Suppressor macrophage (primary cell): ENCODE measurements around the gene POLR1F.
"Not testable (repeated sequence)": the region's sequence is repeated elsewhere in the genome, so short reads cannot be mapped to it uniquely, and the experiment has no call there.

Experiments
- DNase-seq, 4 experiments: peaks; one replicate each; pipeline ENCODE4 v3.0.0-alpha.2; 2020 to 2022
- total RNA-seq, 17 experiments: gene quantifications; one replicate each; lab custom pipeline; 2026; ENCODE audit warnings: mixed read lengths in 6 of 17, inconsistent platforms in 3 of 17; lab: John Stamatoyannopoulos, UW

The POLR1F gene, protein sequence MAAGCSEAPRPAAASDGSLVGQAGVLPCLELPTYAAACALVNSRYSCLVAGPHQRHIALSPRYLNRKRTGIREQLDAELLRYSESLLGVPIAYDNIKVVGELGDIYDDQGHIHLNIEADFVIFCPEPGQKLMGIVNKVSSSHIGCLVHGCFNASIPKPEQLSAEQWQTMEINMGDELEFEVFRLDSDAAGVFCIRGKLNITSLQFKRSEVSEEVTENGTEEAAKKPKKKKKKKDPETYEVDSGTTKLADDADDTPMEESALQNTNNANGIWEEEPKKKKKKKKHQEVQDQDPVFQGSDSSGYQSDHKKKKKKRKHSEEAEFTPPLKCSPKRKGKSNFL
- total RNA-seq = 14.4 to 66.9 (median 35.6) reads per million in 17 experiments

DNA sequence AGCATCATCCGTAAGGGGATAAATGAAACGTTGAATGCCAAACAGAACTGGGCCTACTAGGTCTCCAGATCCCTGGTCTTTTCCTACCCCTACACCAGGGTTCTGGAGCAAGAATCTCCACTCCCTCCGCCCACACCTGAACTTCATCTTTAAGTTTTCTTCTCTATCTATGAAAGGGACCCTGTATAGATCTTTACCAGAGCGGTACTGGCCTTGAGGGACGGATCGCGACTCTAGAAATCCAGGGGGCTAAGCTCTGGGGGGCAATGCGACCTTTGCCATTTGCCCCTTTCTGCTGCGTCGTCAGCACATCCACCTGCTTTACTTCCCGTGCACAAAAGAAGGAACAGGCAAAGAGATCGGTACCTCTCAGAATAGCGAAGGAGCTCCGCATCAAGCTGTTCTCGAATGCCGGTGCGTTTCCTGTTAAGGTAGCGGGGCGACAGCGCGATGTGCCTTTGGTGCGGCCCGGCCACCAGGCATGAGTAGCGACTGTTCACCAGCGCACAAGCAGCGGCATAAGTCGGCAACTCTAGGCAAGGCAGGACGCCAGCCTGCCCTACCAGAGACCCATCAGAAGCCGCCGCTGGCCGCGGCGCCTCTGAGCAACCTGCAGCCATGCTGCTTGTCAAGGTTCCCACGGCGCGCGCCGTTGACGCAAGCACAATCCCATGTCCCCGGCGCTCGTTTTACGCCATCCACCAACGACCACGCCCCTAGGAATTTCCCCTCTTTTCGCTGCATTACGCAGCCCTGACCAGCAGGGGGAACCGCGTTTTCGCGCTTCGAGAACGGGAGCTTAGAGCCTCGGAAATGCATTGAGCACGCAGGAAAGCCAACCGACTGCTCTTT is at the start of gene POLR1F:
POLR1F (minus strand) TSS at position 641 of the 852 bp plus-strand sequence; CDS start at position 620, 21 bp downstream.
- DNase-seq = peak; percentile 96 to 99 (median 98)

DNA sequence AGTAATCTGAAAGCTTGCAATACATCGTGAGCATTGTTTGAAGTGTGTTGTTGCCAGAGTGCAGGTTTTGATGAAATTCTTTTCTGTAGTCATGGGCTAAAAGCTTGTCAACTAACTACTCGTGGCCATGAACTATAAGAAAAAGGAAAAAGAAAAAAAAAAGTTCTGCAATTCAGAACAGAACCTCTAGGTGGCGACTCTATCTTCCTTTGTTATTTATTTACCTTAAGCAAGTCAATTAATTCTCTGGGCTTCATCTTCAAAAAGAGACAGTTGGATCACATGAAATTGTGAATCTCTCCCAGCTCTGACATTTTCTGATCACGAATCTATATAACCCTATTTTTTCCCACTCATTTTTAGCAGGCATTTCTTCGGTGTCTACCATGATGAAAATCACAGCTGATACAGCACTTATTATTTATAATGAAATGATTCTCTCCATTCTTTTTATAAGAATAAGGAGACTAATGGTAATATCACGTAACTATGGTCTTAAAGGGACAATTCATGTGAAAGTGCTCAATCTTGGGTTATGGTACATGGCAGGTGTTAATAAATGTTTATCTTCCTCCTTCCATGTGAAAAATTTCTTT is 45.8 kb upstream of the POLR1F start:
- DNase-seq = peak; percentile 46 to 81 (median 59)

DNA sequence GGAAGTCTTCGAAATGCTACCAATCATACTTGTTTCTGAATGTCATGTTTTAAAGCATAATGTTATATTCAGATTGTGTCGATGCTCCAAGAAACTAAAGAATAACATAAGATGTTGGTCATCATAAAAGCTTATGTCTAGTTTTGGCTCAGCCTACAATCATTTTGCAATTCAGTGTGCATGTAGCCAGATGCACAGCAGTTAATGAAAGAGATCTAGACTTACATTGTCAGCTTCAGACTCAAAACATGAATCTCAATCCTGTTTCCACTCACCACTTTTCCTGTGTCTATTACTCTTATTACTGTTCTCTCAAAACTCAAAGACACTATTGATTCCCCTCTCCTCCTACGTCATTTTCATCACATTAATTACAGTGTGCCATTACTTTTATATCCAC is 43.2 kb upstream of the POLR1F start:
- no peak for DNase-seq

DNA sequence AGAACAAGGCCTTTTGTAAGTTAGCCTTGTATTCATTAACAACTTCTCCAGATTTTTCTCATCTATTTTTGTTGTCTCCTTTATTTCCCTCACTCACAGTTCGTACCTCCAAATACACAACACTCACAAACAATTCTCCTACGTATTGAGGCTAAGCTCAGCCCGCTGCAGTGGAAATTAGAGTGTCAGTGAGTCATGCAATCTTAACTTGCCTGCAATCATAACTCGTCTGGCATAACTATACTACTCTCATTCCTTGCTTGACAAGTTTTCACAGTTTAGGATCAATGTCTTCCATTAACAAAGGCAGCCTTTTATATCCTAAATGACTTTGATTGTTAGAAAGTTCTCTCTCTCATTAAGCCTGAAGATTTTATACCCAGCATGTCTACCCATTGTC is 40.8 kb upstream of the POLR1F start:
- no peak for DNase-seq

DNA sequence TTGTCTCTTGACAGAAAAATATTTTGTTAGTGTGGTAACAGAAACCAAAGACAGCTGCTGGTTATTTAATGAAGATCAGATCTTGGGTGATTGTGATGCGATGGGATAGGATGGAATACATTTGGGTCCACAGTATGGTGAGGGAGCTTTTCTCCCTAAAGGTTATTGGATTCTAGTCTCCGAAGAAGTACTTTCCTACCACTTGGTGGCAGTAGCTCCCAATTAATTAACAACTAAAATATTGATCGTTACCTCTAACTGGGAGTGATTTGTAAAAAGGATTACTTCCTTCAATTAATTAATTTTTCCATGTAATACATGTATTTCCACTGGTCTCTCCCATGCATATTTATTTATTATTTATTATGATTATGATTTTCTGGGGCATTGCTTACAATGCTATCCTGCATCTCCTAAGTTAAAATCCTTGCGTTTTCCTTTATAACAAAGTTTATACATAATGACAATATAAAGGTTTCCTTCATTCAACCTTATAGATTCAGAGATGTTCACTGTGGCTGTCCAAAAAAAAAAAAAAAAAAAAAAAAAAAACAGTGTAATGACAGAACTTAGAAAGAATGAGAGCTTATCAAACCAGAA is 39.0 kb upstream of the POLR1F start:
- DNase-seq = peak; percentile 13 to 66 (median 36)

DNA sequence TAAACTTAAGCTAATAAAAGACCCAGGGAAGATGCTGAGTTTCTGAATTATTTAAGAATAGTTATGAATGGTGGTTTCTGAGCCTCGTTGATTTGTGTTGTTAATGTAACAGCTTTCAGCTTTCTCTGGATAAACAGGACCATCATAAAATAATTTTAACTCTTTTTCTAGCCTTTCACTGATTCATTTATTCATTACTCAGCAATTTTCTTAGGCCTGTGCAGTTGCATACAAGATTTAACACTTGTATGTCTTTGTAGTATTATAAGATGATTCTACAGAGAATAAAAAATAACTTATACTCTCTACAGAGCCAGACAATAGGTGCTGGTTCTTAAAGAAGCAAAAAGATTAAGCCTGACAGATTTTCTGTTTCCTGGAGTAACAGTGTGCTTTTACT is 35.2 kb upstream of the POLR1F start:
- no peak for DNase-seq

DNA sequence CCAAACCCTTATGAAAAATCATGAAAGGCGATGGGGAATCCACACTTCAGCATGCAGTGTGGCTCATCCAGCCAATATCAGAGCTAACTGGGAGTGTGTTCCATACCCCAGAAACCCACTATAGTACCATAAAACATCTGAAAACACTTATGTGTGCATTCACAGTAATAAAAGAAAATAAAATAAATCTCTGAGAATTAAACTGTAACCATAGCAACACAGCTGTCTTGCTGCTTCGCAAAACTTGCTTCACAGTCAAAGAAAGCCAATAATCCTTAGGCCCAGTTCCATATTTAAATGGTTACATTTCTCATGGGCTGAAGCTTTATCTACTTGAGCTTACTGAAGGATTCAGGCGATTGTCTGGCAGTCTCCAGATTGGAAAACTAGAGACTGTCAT is 19.9 kb upstream of the POLR1F start:
- DNase-seq = no peak

DNA sequence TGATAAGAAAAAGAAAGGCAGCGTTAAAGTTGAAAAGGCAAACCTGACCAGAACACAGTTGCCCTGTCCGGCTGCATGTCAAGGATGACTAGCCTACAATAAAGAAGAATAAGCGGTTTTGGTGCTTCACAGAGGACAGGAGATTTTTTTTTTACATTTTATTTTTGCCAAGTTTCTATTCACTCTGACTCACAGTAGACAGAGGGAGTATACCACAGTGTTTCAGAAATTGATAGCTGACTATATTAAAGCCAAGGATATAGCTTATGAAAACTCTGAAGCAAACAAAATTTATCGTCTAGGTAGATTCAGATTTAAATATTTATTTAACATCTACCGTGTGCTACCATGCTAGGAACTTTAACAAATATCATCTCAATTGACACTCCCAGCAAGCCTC is 16.9 kb upstream of the POLR1F start:
- DNase-seq = no peak

DNA sequence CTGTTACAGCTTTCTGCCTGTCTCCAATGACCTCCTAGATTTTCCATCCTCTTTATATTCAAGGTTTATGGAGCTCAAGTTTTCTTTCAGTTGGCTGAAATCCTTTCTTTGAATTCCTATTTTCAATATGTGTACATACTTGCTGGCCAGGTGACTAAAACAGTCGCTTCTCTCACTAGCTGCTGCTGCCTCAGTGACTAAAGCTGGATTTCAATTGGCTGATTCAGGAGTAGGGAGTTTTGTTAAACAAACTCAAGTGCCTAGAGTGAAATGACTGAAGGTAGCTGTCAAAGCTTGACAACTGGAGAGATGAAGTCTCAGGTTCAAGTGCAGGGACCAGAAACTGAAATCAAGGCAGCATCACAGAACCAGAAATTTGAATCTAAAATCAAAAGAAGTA is 6.7 kb upstream of the POLR1F start:
- DNase-seq = no peak

DNA sequence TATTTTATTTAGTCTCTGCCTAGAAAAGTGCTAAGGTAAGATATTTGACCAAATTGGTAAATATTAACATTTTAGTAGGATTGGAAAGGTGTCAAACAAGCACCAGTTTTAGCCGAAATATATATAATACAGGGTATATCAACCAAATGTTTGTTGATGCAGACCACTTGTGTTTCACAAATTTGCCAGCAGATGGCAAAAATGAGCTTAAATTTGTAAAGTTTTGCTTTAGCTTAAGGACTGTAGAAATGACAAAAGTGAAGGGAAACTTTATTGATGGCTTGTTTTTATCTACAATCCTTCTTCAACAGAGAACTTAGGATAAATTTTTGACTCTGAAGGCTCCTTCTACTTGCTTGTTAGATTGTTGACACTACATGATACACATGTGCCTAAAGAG is 4.8 kb upstream of the POLR1F start:
- DNase-seq = peak; percentile 56 to 72 (median 60)

DNA sequence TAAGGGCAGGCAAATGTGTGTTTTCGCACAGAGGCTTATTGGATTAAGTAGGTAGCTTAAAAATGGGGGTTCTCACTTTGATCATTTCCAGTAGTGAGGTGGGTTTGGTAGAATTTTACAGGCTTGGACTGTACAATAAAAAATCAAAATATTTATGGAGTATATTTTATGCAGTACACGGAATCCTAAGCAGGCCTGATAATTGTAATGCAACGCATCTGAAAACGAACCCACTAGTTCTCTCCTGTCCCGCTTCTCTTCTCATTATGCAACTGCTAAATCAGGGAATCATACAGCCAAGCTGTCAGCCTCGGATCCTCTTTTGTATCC is 377 bp upstream of the POLR1F start:
- peak in 2 of 4 experiments; percentile 1 to 4 for DNase-seq

DNA sequence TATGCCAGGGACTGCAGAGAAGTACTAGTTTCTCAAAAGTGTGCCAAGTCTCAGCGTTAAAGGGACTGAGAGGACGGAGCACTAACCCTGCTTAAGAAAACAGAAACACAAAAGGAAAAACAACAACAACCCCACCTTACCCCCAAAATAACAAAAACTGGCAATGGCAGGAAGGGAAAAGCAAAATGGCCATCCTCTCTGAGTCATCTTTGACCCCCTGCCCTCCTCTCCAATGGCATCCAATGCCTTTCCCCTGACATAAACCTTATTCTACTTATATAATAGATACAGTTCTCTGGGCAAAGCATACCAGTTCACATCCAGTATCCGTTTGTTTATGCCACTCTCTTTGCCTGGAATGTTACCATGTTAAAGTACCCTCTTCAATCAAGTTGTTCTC is 1.6 kb downstream of the POLR1F start:
- DNase-seq = no peak

DNA sequence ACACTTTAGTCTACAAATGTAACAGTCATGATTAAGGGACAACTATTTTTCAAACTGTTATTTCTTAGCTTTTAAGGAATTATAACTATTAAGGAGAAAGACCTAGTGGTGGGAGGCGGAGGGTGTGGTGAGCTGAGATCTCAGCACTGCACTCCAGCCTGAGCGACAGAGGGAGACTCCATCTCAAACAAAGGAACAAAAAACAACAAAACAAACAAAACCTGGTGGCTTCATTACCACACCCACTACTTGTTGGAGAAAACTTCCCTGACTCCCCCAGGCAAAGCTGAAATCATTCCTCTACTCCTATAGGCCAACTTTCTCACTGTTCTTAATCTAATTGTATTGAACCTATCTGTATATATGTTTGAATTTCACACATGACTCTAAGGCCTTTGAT is 3.2 kb downstream of the POLR1F start:
- no peak for DNase-seq

DNA sequence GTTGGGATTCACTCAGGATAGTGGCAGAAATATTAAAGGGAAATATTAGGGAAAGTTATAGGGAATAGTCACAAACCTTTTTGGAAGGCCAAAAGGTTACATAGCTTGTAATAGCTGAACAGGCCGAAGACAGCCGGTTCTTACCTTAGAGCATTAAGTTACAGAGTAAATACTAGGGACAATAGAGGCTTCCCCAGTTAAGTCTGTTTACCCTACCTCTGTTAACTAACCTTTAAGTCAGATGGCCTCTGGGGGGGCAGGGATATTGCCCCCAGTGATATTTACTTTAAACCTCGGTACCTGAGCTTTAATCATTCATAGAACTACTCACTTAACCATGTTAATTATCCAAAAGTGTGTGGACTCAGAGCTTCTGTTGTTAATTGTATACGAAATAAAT is 7.4 kb downstream of the POLR1F start:
- no peak for DNase-seq

DNA sequence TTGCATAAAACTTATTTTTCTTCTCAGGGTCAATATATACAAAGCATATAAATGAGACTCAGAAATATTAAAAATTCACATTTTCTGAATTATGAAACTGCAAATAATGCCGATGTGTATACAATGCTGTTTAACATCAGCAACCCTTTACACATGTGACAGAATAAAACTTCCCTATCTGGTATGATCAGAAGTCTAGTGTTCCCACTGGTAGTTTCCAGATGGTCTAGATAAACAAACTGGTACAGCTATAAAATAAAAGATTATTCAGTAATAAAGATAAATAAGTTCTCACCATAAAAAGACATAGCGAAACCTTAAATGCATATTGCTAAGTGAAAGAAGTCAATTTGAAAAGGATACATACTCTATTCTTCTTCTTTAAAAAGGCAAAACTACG is 7.9 kb downstream of the POLR1F start:
- no peak for DNase-seq

DNA sequence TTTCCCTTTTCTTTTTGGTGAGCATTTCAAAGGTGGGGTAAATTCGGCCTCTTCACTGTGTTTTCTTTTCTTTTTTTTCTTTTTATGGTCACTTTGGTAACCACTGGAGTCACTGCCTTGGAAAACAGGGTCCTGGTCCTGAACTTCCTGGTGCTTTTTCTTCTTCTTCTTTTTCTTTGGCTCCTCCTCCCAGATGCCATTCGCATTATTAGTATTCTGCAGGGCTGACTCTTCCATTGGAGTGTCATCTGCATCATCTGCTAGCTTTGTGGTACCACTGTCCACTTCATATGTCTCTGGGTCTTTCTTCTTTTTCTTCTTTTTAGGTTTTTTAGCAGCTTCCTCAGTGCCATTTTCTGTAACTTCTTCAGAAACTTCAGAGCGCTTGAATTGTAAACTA is 10.5 kb downstream of the POLR1F start:
- no peak for DNase-seq

DNA sequence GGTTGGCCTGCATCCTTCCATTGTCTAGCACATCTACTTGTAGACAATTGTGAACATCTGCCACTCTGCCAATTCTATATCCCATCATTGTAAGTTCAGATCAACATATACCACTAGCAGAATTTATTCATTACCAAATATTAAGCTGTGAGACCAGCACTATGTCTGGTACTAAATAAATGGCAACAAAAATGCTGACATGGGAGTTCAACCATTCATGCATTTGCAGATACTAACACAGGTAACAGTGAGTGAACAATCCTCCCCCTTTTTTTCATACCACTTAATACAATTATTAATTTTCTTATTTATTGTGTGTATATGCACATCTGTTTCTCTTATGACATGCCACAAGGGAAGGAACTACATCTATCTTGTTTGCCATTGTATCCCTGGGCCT is 11.9 kb downstream of the POLR1F start:
- DNase-seq = no peak

DNA sequence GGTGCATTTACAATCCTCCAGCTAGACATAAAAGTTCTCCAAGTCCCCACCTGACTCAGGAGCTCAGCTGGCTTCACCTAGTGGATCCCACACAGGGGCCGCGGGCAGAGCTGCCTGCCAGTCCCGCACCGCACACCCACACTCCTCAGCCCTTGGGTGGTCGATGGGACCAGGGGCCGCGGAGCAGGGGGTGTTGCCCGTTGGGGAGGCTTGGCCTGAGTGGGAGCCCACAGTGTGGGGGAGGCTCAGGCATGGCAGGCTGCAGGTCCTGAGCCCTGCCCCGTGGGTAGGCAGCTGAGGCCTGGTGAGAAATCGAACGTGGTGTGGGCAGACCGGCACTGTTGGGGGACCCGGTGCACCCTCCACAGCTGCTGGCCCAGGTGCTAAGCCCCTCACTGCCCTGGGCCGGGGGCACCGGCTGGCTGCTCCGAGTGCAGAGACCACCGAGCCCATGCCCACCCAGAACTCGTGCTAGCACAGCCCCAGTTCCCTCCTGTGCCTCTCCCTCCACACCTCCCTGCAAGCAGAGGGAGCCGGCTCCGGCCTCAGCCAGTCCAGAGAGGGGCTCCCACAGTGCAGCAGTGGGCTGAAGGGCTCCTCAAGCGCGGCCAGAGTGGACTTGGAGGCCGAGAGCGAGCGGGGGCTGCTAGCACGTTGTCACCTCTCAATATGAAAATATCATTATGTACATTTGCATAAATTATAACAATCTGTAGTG is 16.6 kb downstream of the POLR1F start:
- DNase-seq = no peak

DNA sequence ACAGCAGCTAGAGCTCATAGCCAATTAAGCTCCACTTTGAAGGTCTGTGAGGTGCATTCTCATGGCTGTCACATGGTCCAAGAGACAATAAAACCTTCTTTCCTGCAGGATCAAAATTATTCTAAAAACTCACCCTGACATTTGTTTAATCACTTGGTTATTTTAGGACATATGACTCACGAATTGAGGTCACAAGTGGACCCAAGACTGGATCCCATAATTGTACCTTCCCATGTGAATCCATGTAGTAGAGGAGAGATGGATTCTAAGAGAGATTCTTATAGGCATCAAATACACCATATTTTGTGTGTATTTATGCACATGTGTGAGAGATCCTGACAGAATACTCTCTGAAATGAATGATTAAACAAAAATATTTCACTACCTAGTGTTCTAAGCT is 18.1 kb downstream of the POLR1F start:
- no peak for DNase-seq

DNA sequence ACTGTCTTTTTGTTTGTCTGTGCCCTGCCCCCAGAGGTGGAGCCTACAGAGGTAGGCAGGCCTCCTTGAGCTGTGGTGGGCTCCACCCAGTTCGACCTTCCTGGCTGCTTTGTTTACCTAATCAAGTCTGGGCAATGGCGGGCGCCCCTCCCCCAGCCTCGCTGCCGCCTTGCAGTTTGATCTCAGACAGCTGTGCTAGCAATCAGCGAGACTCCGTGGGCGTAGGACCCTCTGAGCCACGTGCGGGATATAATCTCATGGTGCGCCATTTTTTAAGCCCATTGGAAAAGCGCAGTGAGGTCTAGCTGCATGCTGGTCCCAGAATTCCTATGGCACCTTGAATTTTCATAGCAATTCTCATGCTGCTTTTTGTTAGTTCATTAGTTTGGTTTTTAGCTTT is 19.7 kb downstream of the POLR1F start:
- not testable (repeated sequence) for DNase-seq

DNA sequence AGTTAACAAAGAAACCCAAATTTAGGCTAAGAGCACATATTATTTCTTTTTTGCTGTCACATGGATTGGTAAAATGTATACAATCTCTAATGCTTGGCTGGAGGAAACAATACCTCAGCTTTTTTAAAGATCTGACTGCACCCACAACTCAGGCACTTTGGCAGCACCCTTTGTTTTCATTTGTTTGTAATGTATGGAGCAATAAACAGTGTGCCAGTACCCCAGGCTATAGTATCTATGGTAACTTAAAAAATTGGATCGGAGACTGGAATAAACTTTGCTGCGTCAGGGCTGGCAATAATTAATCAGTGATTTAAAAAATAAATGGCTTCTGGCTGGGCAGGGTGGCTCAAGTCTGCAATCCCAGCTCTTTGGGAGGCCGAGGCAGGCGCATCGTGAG is 27.2 kb downstream of the POLR1F start:
- DNase-seq = no peak

DNA sequence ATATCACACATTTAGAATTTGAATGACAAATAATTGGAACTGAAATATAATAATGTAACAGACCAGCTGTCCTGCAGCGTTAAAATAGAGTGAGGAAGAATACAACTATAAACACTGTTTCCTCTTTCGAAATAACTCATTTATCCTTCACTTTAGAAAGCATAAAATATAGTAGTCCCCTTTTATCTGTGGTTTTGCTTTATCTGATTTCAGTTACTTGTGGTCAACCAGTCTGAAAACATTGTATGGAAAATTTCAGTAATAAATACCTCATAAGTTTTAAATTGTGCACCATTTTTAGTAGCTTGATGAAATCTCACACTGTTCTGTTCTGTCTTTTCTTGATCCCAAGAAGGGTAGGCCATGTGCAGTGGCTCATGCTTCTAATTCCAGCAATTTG is 31.7 kb downstream of the POLR1F start:
- DNase-seq = peak in 1 of 4 experiments; percentile 13

DNA sequence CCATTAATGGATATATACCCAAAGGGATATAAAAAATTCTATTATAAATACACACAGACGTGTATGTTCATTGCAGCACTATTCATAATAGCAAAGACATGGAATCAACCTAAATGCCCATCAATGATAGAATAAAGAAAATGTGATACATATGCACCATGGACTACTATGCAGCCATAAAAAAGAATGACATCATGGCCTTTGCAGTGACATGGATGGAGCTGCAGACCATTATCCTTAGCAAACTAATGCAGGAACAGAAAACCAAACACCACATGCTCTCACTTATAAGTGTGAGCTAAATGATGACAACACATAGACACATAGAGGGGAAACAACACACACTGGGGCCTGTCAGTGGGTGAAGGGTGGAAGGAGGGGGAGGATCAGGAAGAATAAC is 33.0 kb downstream of the POLR1F start:
- no peak for DNase-seq
